Kidney epithelial cell (primary cell): Measurements from ENCODE around the gene NOTCH1. TPM values are rescaled to one million over a fixed set of nuclear protein-coding genes. Genes with fewer than 3 reads are reported as not detected.

Experiments used
- DNase-seq: peaks from one replicate; pipeline ENCODE4 v3.0.0-alpha.2; 2010; ENCODE audit warnings: low read depth
- H3K27me3 ChIP-seq: 2 replicates; pipeline ENCODE4 v1.6.0; 2011; ENCODE audit warnings: low read length; ENCODE audit not compliant: control insufficient read depth, insufficient read depth
- H3K36me3 ChIP-seq: 2 replicates; pipeline ENCODE4 v1.5.1; 2011; ENCODE audit warnings: low read length; ENCODE audit not compliant: control insufficient read depth, insufficient read depth
- H3K4me3 ChIP-seq: 2 replicates; pipeline ENCODE4 v1.5.1; 2011; ENCODE audit warnings: low read depth, mild to moderate bottlenecking, control low read depth, low read length
- total RNA-seq: library from RNA; depleted of rRNA; stranded (reverse); fragments of >200 nt; gene quantifications from 2 replicates; pipeline ENCODE4 v1.2.3, GENCODE V29; 2015
- TF ChIP-seq, protein P1 (sequence below): IDR thresholded peaks from 2 replicates; pipeline ENCODE4 v1.5.1; 2011; ENCODE audit warnings: mild to moderate bottlenecking, moderate library complexity, low read length, control low read depth, inconsistent platforms; ENCODE audit not compliant: insufficient read depth, poor library complexity, severe bottlenecking

NOTCH1 gene
- total RNA-seq, 1 donor from 2014 or later, result 40.9 TPM

DNA sequence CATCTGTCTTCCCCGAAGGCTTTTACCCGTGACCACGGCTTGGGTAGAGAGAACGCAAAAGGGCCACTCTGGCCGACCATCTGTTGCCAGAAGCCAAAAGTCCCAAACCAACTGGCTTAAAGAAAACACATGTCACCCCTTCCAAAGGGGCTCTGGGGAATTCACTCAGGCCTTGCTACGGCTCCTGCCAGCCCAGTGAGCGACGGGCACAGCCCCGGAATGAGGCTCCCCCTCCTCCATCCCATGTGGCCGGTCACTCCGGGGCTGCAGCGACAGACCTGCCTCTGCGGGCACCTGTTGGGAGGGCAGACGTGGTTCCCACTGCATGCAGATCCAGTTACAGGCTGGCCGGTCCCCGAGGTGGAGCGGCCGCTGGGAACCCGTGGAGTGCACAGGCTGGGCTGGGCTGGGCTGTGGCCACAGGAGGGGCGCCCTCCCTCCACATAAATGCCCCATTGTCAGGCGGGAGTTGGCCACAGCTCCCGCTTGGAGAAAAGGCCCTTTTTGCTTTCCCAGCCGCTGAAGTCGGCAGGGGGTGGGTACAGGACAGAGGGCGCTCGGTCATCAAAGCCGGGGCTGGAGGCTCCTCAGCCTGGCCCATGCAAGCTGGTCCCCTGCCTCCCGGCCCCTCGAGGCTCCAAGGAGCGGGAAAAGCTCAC is 19.9 kb downstream of the NOTCH1 start:
- no peak for DNase-seq
- H3K4me3 ChIP-seq, result no peak overlapping the region
- TF ChIP-seq, protein P1, sequence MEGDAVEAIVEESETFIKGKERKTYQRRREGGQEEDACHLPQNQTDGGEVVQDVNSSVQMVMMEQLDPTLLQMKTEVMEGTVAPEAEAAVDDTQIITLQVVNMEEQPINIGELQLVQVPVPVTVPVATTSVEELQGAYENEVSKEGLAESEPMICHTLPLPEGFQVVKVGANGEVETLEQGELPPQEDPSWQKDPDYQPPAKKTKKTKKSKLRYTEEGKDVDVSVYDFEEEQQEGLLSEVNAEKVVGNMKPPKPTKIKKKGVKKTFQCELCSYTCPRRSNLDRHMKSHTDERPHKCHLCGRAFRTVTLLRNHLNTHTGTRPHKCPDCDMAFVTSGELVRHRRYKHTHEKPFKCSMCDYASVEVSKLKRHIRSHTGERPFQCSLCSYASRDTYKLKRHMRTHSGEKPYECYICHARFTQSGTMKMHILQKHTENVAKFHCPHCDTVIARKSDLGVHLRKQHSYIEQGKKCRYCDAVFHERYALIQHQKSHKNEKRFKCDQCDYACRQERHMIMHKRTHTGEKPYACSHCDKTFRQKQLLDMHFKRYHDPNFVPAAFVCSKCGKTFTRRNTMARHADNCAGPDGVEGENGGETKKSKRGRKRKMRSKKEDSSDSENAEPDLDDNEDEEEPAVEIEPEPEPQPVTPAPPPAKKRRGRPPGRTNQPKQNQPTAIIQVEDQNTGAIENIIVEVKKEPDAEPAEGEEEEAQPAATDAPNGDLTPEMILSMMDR, result no peak
- peaks cover 6% of the 10 kb centered on the region for H3K27me3 ChIP-seq
- no peaks in the 10 kb centered on the region for H3K36me3 ChIP-seq

DNA sequence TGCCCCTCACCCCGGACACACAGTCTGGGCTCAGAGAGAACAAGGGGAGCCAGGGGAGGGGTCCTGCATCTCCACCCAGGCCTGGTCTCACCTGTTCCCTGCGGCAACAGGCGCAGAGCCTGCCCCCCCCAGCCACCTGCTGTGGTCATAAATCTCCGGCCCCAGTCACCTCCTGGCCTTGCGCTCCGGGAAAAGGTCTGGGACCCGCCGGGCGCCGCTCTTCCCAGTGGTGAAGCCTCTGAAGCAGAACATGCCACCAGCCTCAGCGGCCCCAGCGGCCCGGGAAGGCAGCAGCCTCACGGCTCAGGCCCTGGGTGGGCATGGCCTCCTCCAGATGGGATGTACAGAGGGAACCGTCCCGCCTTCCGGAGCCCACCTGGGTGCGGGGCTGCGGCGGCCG is 20.6 kb downstream of the NOTCH1 start:
- TF ChIP-seq, protein P1, result no peak
- peaks cover 2% of the 10 kb centered on the region for H3K27me3 ChIP-seq
- DNase-seq, result no peak
- no peak overlapping the region for H3K4me3 ChIP-seq
- no peaks in the 10 kb centered on the region for H3K36me3 ChIP-seq

GRCh38 chr9:136522314-136523237 is 23.3 kb downstream of the NOTCH1 start:
- Histone ChIP-seq H3K36me3 (no peaks in the 10 kb centered on the region), H3K4me3 (no peak overlapping the region), H3K27me3 (no peaks in the 10 kb centered on the region)
- TF ChIP-seq, protein P1, result no peak
- no peak for DNase-seq

DNA sequence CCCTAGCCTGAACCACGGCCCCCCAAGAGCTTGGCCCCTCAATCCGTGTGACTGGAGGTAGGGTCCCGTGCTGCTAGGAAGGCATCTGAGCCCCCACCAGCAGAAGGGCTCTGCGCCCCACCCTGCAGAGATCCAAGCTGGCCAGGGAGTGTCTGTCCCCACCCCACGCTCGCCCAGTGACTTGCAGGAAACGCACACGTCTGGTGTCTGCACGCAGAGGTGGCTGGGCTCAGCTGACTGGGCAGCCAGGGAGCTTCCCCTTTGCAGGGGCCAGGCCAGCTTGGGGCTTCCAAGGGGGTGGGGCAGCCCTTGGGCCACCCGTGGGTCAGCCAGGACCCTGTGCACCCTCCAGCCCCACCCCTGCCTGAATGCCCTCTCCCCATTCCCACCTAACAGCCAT is 24.3 kb downstream of the NOTCH1 start:
- no peak for DNase-seq
- TF ChIP-seq, protein P1, result no peak
- Histone ChIP-seq H3K36me3 (no peaks in the 10 kb centered on the region), H3K27me3 (no peaks in the 10 kb centered on the region), H3K4me3 (no peak overlapping the region)

- Histone ChIP-seq H3K4me3 (no peak overlapping the region), H3K36me3 (no peaks in the 10 kb centered on the region), H3K27me3 (no peaks in the 10 kb centered on the region)
- DNase-seq, result peak; percentile 38
- TF ChIP-seq, protein P1, result no peak
Measured at GRCh38 chr9:136520053-136520540, 25.8 kb downstream of the NOTCH1 start.
